Right cardiac atrium (tissue), 5 donors: ENCODE measurements around the gene PPP2R2B. TPM values are rescaled to one million over a fixed set of nuclear protein-coding genes. Genes with fewer than 3 reads are reported as not detected.

Source experiments
- ATAC-seq, 2 donors: fragments of 200-7000 bp; cut with Tn5 transposase; one replicate each; pipeline versions ENCODE4 v1.8.0 to v1.9.1; 2020; ENCODE audit warnings: moderate library complexity in 2 of 2, mild to moderate bottlenecking in 1 of 2
- DNase-seq, 3 donors: peaks; one replicate each; pipeline ENCODE4 v3.0.0-alpha.2; 2020
- H3K27ac ChIP-seq: one replicate; pipeline ENCODE4 v1.5.1; 2013; ENCODE audit warnings: mild to moderate bottlenecking, low read length, control low read depth, moderate library complexity
- H3K27me3 ChIP-seq: one replicate; pipeline ENCODE4 v1.6.1; 2013; ENCODE audit not compliant: control insufficient read depth, insufficient read depth
- H3K4me1 ChIP-seq: one replicate; pipeline ENCODE4 v1.6.1; 2013; ENCODE audit warnings: low read length; ENCODE audit not compliant: control insufficient read depth, insufficient read depth
- H3K4me3 ChIP-seq: one replicate; pipeline ENCODE4 v1.5.1; 2013; ENCODE audit warnings: low read length, control low read depth
- H3K9me3 ChIP-seq: one replicate; pipeline ENCODE4 v1.6.1; 2013; ENCODE audit warnings: low read length; ENCODE audit not compliant: control insufficient read depth
- WGBS: extraction: QIAGEN DNeasy Blood & Tissue Kit; methylation state at CpG from one replicate; pipeline ENCODE4 v1.1.7; 2013; 5-methylcytosine and 5-hydroxymethylcytosine counted together
- intact Hi-C, 4 donors: fragments of 100-400 bp; cut with DNase I; formaldehyde crosslinking; loops; one replicate each; pipeline versions ENCODE4 v1.11.0 to v1.14.0; 2022 to 2023
- polyA plus RNA-seq: library from polyadenylated mRNA; stranded (reverse); fragments of 200-250 nt; gene quantifications from one replicate; pipeline ENCODE4 v1.2.3, GENCODE V29; 2013
- total RNA-seq, 4 donors: library from RNA; stranded (reverse); fragmentation: NEBNext Ultra II Directional; extraction: Animal tissue kit (Norgen Biotek cat#: 25700); gene quantifications; one replicate each; pipeline ENCODE4 v1.2.1, GENCODE V29; 2021
- donor health status: healthy with polysubstance abuse.
- donor health status: DM: no; HTN: yes; CAD: no.
- donor health status: DM: no; HTN: no; CAD: no.
- donor health status: DM: no; HTN: yes; CAD: no; lungs with severe emphysema.
- donor health status: DM: yes; HTN: yes; CAD: no.

The PPP2R2B gene
- total and polyA plus RNA-seq, 5 donors, result 3.0 to 9.0 (median 3.5) TPM

- no peaks in the 10 kb centered on the region for H3K4me1 ChIP-seq
- intact Hi-C loops, result no loop called here
- H3K9me3 ChIP-seq, result no peaks in the 10 kb centered on the region
- ATAC-seq (no peak), DNase-seq (no peak)
- H3K27me3 ChIP-seq, result no peaks in the 10 kb centered on the region
- WGBS, result 93% methylated on average over 1 of the region's 1 CpG
- H3K4me3 ChIP-seq, result no peak overlapping the region
- H3K27ac ChIP-seq, result no peak overlapping the region
These were observed 26.3 kb upstream of the PPP2R2B start for GRCh38 chr5:146904890-146905289.

DNA sequence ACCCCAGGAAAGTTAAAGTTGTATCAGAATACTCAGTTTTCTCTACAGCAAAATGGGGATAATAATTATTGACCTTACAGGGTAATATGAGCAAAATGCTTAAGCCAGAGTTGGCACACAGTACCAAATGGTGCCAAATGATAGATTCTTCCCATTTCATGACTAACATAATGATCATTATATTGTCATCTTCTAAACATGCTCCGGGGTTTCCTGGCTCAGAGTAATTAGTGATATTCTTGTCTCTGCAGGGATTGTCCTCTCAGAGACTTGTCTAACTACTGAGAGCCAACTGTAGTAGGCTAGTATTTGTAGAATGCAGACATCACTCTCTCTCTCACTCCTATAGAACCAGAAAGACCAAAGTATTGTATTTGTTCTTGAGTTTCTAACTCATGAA, 25.2 kb upstream of the PPP2R2B start:
- Histone ChIP-seq H3K27me3 (no peaks in the 10 kb centered on the region), H3K4me1 (no peaks in the 10 kb centered on the region), H3K27ac (no peak overlapping the region), H3K4me3 (no peak overlapping the region), H3K9me3 (no peaks in the 10 kb centered on the region)
- 84% methylated on average over 1 of the region's 1 CpG for WGBS
- ATAC-seq (no peak), DNase-seq (no peak)
- intact Hi-C loops, result no loop called here

DNA sequence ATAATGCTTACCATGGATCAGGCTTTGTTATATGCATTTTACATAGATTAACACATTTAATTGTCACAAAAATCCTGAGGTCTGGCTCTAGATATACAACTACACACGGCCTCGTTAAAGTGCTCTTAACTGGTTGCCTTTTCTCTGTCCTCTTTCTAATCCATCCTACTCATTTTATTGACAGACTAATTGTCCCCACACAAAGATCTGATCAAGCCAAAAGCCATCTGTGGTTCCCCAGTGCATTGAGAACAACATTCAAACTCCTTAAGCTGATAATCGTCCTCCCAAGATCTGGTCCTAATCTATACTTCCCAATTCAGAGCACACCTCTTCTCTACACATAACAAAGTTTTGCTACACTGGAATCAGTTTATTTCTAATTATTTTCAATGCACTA, 23.9 kb upstream of the PPP2R2B start:
- no peak overlapping the region for H3K27ac ChIP-seq
- ATAC-seq, result no peak
- no peaks in the 10 kb centered on the region for H3K27me3 ChIP-seq
- H3K4me1 ChIP-seq, result no peaks in the 10 kb centered on the region
- 86% methylated on average over 3 of the region's 3 CpGs for WGBS
- no peak for DNase-seq
- intact Hi-C loops, result no loop called here
- no peaks in the 10 kb centered on the region for H3K9me3 ChIP-seq
- no peak overlapping the region for H3K4me3 ChIP-seq

DNA sequence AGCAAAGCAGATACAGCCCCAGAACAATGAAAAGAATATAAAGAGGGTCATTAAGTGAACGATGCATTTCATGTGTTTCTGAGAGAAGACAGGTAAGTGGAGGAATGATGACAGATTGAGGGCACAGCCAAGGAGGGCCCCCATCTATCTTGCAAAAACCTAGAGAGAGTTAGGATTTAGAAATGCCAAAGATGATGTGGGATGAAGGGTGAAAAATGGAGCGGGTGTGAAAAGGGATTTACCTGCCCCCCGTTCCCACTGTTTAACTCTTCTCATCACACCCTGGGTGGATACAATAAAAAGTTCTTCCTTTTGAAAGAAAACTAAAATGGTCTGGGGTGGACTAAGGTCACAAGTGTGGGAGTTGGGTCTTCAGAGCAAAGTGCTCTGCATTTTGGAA, 18.5 kb upstream of the PPP2R2B start:
- no peak for ATAC-seq
- Histone ChIP-seq H3K4me3 (no peak overlapping the region), H3K27ac (no peak overlapping the region), H3K4me1 (no peaks in the 10 kb centered on the region), H3K27me3 (no peaks in the 10 kb centered on the region), H3K9me3 (no peaks in the 10 kb centered on the region)
- WGBS, result 81% methylated on average over 3 of the region's 3 CpGs
- intact Hi-C loops, result no loop called here
- DNase-seq, result no peak

- no peaks in the 10 kb centered on the region for H3K27me3 ChIP-seq
- H3K4me3 ChIP-seq, result no peak overlapping the region
- H3K9me3 ChIP-seq, result no peaks in the 10 kb centered on the region
- DNase-seq (no peak), ATAC-seq (no peak)
- no peak overlapping the region for H3K27ac ChIP-seq
- intact Hi-C loops, result no loop called here
- no peaks in the 10 kb centered on the region for H3K4me1 ChIP-seq
- WGBS, result 83% methylated on average over 4 of the region's 4 CpGs
These were observed 16.4 kb upstream of the PPP2R2B start for GRCh38 chr5:146894753-146895521.

GRCh38 chr5:146893991-146894390, 15.4 kb upstream of the PPP2R2B start:
- no peak for ATAC-seq
- no peak for DNase-seq
- H3K27ac ChIP-seq, result no peak overlapping the region
- H3K27me3 ChIP-seq, result no peaks in the 10 kb centered on the region
- no peaks in the 10 kb centered on the region for H3K4me1 ChIP-seq
- H3K9me3 ChIP-seq, result no peaks in the 10 kb centered on the region
- intact Hi-C loops, result no loop called here
- no peak overlapping the region for H3K4me3 ChIP-seq
- 86% methylated on average over 3 of the region's 3 CpGs for WGBS

DNA sequence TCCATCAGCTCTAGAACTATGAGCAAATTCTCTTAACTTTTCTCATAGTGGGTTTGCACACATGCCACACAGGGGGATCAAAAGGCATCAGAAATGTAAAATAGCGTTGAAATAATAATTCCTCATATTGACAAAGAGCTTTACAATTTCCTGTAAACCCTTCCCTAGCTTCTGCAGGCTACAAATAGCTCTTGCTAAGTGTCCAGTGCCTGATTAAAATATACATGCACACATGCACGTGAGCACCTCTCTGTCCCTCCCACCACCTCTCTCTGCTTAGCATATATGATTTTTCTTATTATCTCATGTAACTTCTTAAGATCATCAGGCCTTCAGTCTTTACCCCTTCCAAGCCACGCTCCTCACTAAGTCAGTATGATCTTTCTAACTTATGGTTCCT, 13.7 kb upstream of the PPP2R2B start:
- ATAC-seq (no peak), DNase-seq (no peak)
- Histone ChIP-seq H3K9me3 (no peaks in the 10 kb centered on the region), H3K27me3 (no peaks in the 10 kb centered on the region), H3K4me1 (no peaks in the 10 kb centered on the region), H3K4me3 (no peak overlapping the region), H3K27ac (no peak overlapping the region)
- 67% methylated on average over 3 of the region's 3 CpGs for WGBS
- intact Hi-C loops, result no loop called here

- DNase-seq (no peak), ATAC-seq (no peak)
- Histone ChIP-seq H3K27me3 (no peaks in the 10 kb centered on the region), H3K4me1 (no peaks in the 10 kb centered on the region), H3K4me3 (no peak overlapping the region), H3K9me3 (no peaks in the 10 kb centered on the region), H3K27ac (no peak overlapping the region)
- intact Hi-C loops, result no loop called here
- 93% methylated on average over 1 of the region's 1 CpG for WGBS
These were observed 13.0 kb upstream of the PPP2R2B start for GRCh38 chr5:146891511-146891910.

DNA sequence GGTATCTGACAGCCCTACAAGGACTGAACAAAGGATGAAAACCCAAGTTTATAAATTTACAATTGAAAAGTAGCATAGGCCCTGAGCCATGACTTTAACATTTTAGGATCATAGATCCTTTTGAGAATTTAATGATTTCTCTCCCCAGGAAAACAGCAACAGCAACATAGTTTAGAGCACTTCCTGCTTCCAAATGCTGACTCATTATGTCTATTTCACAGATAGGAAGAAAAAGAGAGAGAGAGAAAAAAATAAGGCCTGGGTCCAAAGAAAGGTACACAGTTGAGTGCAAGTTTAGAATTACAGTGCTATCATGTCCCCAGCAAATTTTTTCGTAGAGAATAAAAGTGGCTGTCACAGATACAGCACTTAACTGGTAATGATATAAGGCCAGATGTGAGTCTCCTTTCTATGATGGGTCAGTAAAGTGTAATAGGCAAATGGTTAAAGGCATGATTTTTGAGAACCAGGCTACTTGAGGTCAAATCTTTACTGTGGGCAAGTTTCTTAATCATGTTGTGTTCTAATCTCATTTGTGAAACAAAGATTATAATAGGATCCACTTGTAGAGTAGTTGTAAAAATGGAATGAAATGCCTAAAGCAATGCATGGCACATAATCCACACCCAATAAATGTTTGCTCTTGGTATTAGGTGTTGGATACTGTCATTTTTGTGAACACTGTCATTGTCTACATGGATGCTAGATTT, 12.3 kb upstream of the PPP2R2B start:
- ATAC-seq, result no peak
- Histone ChIP-seq H3K27me3 (no peaks in the 10 kb centered on the region), H3K27ac (no peak overlapping the region), H3K9me3 (no peaks in the 10 kb centered on the region), H3K4me3 (no peak overlapping the region), H3K4me1 (no peaks in the 10 kb centered on the region)
- intact Hi-C loops, result no loop called here
- DNase-seq, result no peak
- WGBS, result 26% methylated on average over 1 of the region's 1 CpG

GRCh38 chr5:146890066-146890465, 11.5 kb upstream of the PPP2R2B start:
- DNase-seq, result no peak
- intact Hi-C loops, result no loop called here
- Histone ChIP-seq H3K27me3 (no peaks in the 10 kb centered on the region), H3K9me3 (no peaks in the 10 kb centered on the region), H3K27ac (no peak overlapping the region), H3K4me1 (no peaks in the 10 kb centered on the region), H3K4me3 (no peak overlapping the region)
- ATAC-seq, result no peak
- WGBS, result 74% methylated on average over 2 of the region's 2 CpGs

- Histone ChIP-seq H3K27me3 (no peaks in the 10 kb centered on the region), H3K27ac (no peak overlapping the region), H3K9me3 (no peaks in the 10 kb centered on the region), H3K4me1 (no peaks in the 10 kb centered on the region), H3K4me3 (no peak overlapping the region)
- intact Hi-C loops, result no loop called here
- ATAC-seq, result no peak
- WGBS, result 59% methylated on average over 1 of the region's 1 CpG
- no peak for DNase-seq
These were observed 10.6 kb upstream of the PPP2R2B start for GRCh38 chr5:146889169-146889568.
